NT2/D1 (cell line): Measurements from ENCODE around the gene GRIK2.

ENCODE experiments used
- DNase-seq: peaks from one replicate; pipeline ENCODE4 v3.0.0-alpha.2; 2011; ENCODE audit warnings: low read depth, low spot score
- H3K27me3 ChIP-seq: 2 replicates; pipeline ENCODE4 v1.6.0; 2011; ENCODE audit warnings: mild to moderate bottlenecking; ENCODE audit not compliant: insufficient read length, insufficient read depth
- H3K36me3 ChIP-seq: 2 replicates; pipeline ENCODE4 v1.6.1; 2011; ENCODE audit warnings: mild to moderate bottlenecking, low read length, mixed read lengths; ENCODE audit not compliant: insufficient read depth, insufficient read length
- H3K4me1 ChIP-seq: 2 replicates; pipeline ENCODE4 v1.5.1; 2011; ENCODE audit not compliant: insufficient read depth, insufficient read length
- H3K4me3 ChIP-seq: 2 replicates; pipeline ENCODE4 v1.5.1; 2011; ENCODE audit warnings: low read depth; ENCODE audit not compliant: insufficient read length
- H3K9ac ChIP-seq: 2 replicates; pipeline ENCODE4 v1.6.0; 2011; ENCODE audit warnings: low read depth; ENCODE audit not compliant: insufficient read length
- H3K9me3 ChIP-seq: 2 replicates; pipeline ENCODE4 v1.5.1; 2011; ENCODE audit warnings: mild to moderate bottlenecking, low read length; ENCODE audit not compliant: insufficient read depth
- SUZ12 ChIP-seq: IDR thresholded peaks from 2 replicates; pipeline ENCODE4 v1.6.1; 2011; ENCODE audit not compliant: insufficient read length, insufficient read depth; ENCODE audit errors: extremely low read depth
- YY1 ChIP-seq: IDR thresholded peaks from 2 replicates; pipeline ENCODE4 v1.6.1; 2011; ENCODE audit not compliant: insufficient read length, insufficient read depth
- ZNF274 ChIP-seq: IDR thresholded peaks from 2 replicates; pipeline ENCODE4 v1.6.1; 2011; ENCODE audit warnings: mild to moderate bottlenecking, low read depth, low read length

GRIK2 gene

GRCh38 chr6:101733899-101734298 is 340.4 kb downstream of the GRIK2 start:
- no peaks in the 10 kb centered on the region for H3K27me3 ChIP-seq
- no peaks in the 10 kb centered on the region for H3K36me3 ChIP-seq
- no peak overlapping the region for H3K4me3 ChIP-seq
- H3K9ac ChIP-seq, result no peak overlapping the region
- H3K4me1 ChIP-seq, result no peaks in the 10 kb centered on the region
- TF ChIP-seq YY1 (no peak), ZNF274 (no peak), SUZ12 (no peak)
- H3K9me3 ChIP-seq, result peaks cover 7% of the 10 kb centered on the region; the same call in 1 of the 2 replicates
- no peak for DNase-seq

- H3K4me3 ChIP-seq, result no peak overlapping the region
- H3K4me1 ChIP-seq, result no peaks in the 10 kb centered on the region
- peaks cover 7% of the 10 kb centered on the region; the same call in 1 of the 2 replicates for H3K9me3 ChIP-seq
- no peaks in the 10 kb centered on the region for H3K27me3 ChIP-seq
- no peak for DNase-seq
- H3K36me3 ChIP-seq, result no peaks in the 10 kb centered on the region
- H3K9ac ChIP-seq, result no peak overlapping the region
- TF ChIP-seq SUZ12, result no peak
- no peak for TF ChIP-seq ZNF274
- TF ChIP-seq YY1, result no peak
Observed at GRCh38 chr6:101738481-101738880, 345.0 kb downstream of the GRIK2 start.

- Histone ChIP-seq H3K27me3 (no peaks in the 10 kb centered on the region), H3K9ac (no peak overlapping the region), H3K36me3 (no peaks in the 10 kb centered on the region), H3K9me3 (peaks cover 7% of the 10 kb centered on the region; the same call in 1 of the 2 replicates), H3K4me1 (no peaks in the 10 kb centered on the region), H3K4me3 (no peak overlapping the region)
- no peak for DNase-seq
- TF ChIP-seq ZNF274 (no peak), SUZ12 (no peak), YY1 (no peak)
Observed at GRCh38 chr6:101740631-101741030, 347.1 kb downstream of the GRIK2 start.

- no peak overlapping the region for H3K4me3 ChIP-seq
- no peak for TF ChIP-seq SUZ12
- TF ChIP-seq YY1, result no peak
- no peak for TF ChIP-seq ZNF274
- no peak for DNase-seq
- H3K27me3 ChIP-seq, result no peaks in the 10 kb centered on the region
- no peaks in the 10 kb centered on the region for H3K4me1 ChIP-seq
- no peaks in the 10 kb centered on the region for H3K36me3 ChIP-seq
- no peaks in the 10 kb centered on the region for H3K9me3 ChIP-seq
- H3K9ac ChIP-seq, result no peak overlapping the region
Observed at GRCh38 chr6:101741474-101742171, 348.1 kb downstream of the GRIK2 start.

GRCh38 chr6:101747160-101747559 is 353.7 kb downstream of the GRIK2 start:
- no peak for DNase-seq
- no peak overlapping the region for H3K4me3 ChIP-seq
- H3K9ac ChIP-seq, result no peak overlapping the region
- TF ChIP-seq ZNF274, result no peak
- no peak for TF ChIP-seq SUZ12
- TF ChIP-seq YY1, result no peak
- H3K9me3 ChIP-seq, result no peaks in the 10 kb centered on the region
- H3K27me3 ChIP-seq, result no peaks in the 10 kb centered on the region
- H3K4me1 ChIP-seq, result no peaks in the 10 kb centered on the region
- H3K36me3 ChIP-seq, result no peaks in the 10 kb centered on the region

- Histone ChIP-seq H3K4me3 (no peak overlapping the region), H3K9ac (no peak overlapping the region), H3K27me3 (no peaks in the 10 kb centered on the region), H3K4me1 (no peaks in the 10 kb centered on the region), H3K36me3 (no peaks in the 10 kb centered on the region), H3K9me3 (no peaks in the 10 kb centered on the region)
- no peak for DNase-seq
- TF ChIP-seq YY1, result no peak
- TF ChIP-seq ZNF274, result no peak
- no peak for TF ChIP-seq SUZ12
Observed at GRCh38 chr6:101747716-101748115, 354.2 kb downstream of the GRIK2 start.

GRCh38 chr6:101755931-101756330 is 362.4 kb downstream of the GRIK2 start:
- Histone ChIP-seq H3K36me3 (no peaks in the 10 kb centered on the region), H3K27me3 (no peaks in the 10 kb centered on the region), H3K9ac (no peak overlapping the region), H3K4me3 (no peak overlapping the region), H3K9me3 (no peaks in the 10 kb centered on the region), H3K4me1 (no peaks in the 10 kb centered on the region)
- no peak for DNase-seq
- TF ChIP-seq YY1 (no peak), SUZ12 (no peak), ZNF274 (no peak)
